Measurements from ENCODE around the gene RHEB.

- TF ChIP-seq CTCF (IDR thresholded peaks at IDR 0.05; ENCODE audit: insufficient read depth, low read length) (no peak), REST (IDR thresholded peaks at IDR 0.05; ENCODE audit: insufficient replicate concordance, low read depth) (no peak), POLR2AphosphoS5 (IDR thresholded peaks at IDR 0.05; ENCODE audit: low read depth) (no peak), GABPA (IDR thresholded peaks at IDR 0.05; ENCODE audit: low read depth) (no peak), SPI1 (IDR thresholded peaks at IDR 0.05; ENCODE audit: borderline replicate concordance, low read depth) (no peak)
Observed at GRCh38 chr7:151511270-151511669, 8.4 kb downstream of the RHEB start.

All from HL-60 (cell line).